Keratinocyte (primary cell): ENCODE results near the gene PLB1. TPM values are rescaled to one million over a fixed set of nuclear protein-coding genes. Genes with fewer than 3 reads are reported as not detected.

Experiments
- DNase-seq: peaks from one replicate; pipeline ENCODE4 v3.0.0-alpha.2; 2011; ENCODE audit warnings: low read depth, missing footprints, low spot score
- FAIRE-seq: peaks from 2 replicates; lab custom pipeline; 2011; peaks lifted over from hg19 to GRCh38; lab: Jason Lieb, UNC
- H2AFZ ChIP-seq: 2 replicates; pipeline ENCODE4 v1.6.0; 2012; ENCODE audit warnings: low read length, control low read depth, inconsistent platforms; ENCODE audit not compliant: control insufficient read depth
- H3K27ac ChIP-seq: 2 replicates; pipeline ENCODE4 v1.5.1; 2011; ENCODE audit warnings: low read length; ENCODE audit not compliant: control insufficient read depth, insufficient read depth
- H3K27me3 ChIP-seq: 3 replicates; pipeline ENCODE4 v1.6.0; 2011; ENCODE audit warnings: low read length; ENCODE audit not compliant: control insufficient read depth, insufficient read depth; ENCODE audit errors: extremely low read depth
- H3K36me3 ChIP-seq, 2 experiments: 2 replicates in 1 of 2; 3 replicates in 1 of 2; pipeline ENCODE4 v1.5.1; 2011; ENCODE audit warnings: low read length in 2 of 2, mild to moderate bottlenecking in 1 of 2; ENCODE audit not compliant: control insufficient read depth in 2 of 2, insufficient read depth in 2 of 2; ENCODE audit errors: extremely low read depth in 1 of 2
- H3K4me1 ChIP-seq: 3 replicates; pipeline ENCODE4 v1.5.1; 2011; ENCODE audit warnings: low read length; ENCODE audit not compliant: control insufficient read depth, insufficient read depth; ENCODE audit errors: extremely low read depth
- H3K4me2 ChIP-seq: 3 replicates; pipeline ENCODE4 v1.6.0; 2011; ENCODE audit warnings: low read depth, low read length; ENCODE audit not compliant: control insufficient read depth, insufficient read depth; ENCODE audit errors: extremely low read depth
- H3K4me3 ChIP-seq, 3 experiments: fragments of 200-600 bp in 1 of 3; sonication (generic) in 1 of 3; 2 replicates in 2 of 3; 3 replicates in 1 of 3; pipeline ENCODE4 v1.5.1; 2011 to 2016; ENCODE audit warnings: low read length in 3 of 3, mild to moderate bottlenecking in 3 of 3, control low read depth in 2 of 3, inconsistent platforms in 1 of 3, low read depth in 1 of 3, mixed read lengths in 1 of 3, mixed run types in 1 of 3, moderate library complexity in 1 of 3; ENCODE audit not compliant: control insufficient read depth in 2 of 3, insufficient read depth in 2 of 3; ENCODE audit errors: extremely low read depth in 1 of 3
- H3K79me2 ChIP-seq: 2 replicates; pipeline ENCODE4 v1.6.0; 2012; ENCODE audit warnings: low read length; ENCODE audit not compliant: control insufficient read depth, insufficient read depth
- H3K9ac ChIP-seq: 3 replicates; pipeline ENCODE4 v1.6.0; 2011; ENCODE audit warnings: low read length; ENCODE audit not compliant: control insufficient read depth, insufficient read depth; ENCODE audit errors: extremely low read depth
- H3K9me1 ChIP-seq: 3 replicates; pipeline ENCODE4 v1.6.0; 2011; ENCODE audit warnings: low read length; ENCODE audit not compliant: control insufficient read depth, insufficient read depth; ENCODE audit errors: extremely low read depth
- H3K9me3 ChIP-seq: 2 replicates; pipeline ENCODE4 v1.5.1; 2012; ENCODE audit warnings: low read depth, low read length; ENCODE audit not compliant: control insufficient read depth
- H4K20me1 ChIP-seq: 3 replicates; pipeline ENCODE4 v1.6.0; 2011; ENCODE audit warnings: low read length; ENCODE audit not compliant: control insufficient read depth, insufficient read depth; ENCODE audit errors: extremely low read depth
- EZH2 ChIP-seq: IDR thresholded peaks from one replicate; pipeline ENCODE4 v1.6.1; 2012; ENCODE audit warnings: inconsistent platforms, mild to moderate bottlenecking, low read length, moderate library complexity
- dilution Hi-C: fragments of 300-500 bp; cut with MboI; formaldehyde crosslinking; loops from one replicate; pipeline ENCODE4 v1.7.0; 2020; ENCODE audit warnings: low sequenced_read_pairs; ENCODE audit not compliant: extremely low pct_ligation_motif_present
- polyA plus RNA-seq, 5 experiments: library from polyadenylated mRNA; depleted of rRNA in 3 of 5; stranded (reverse) in 3 of 5; stranded (forward) in 1 of 5; unstranded in 1 of 5; fragments of >200 nt; gene quantifications; 1 replicate in 1 of 5; 2 replicates in 3 of 5; 3 replicates in 1 of 5; pipeline versions ENCODE4 v1.2.1 to v1.2.3, GENCODE V29; 2011 to 2012; ENCODE audit warnings: missing spikeins in 2 of 5, low read depth in 1 of 5, low replicate concordance in 1 of 5
- TF ChIP-seq, protein P1 (sequence below), 3 experiments: IDR thresholded peaks in 1 of 3; conservative IDR thresholded peaks in 1 of 3; optimal IDR thresholded peaks in 1 of 3; 2 replicates in 2 of 3; 3 replicates in 1 of 3; pipeline versions ENCODE3 to v1.5.1; 2011; ENCODE audit warnings: low read length in 3 of 3, mild to moderate bottlenecking in 3 of 3, moderate library complexity in 2 of 3, control low read depth in 1 of 3, inconsistent platforms in 1 of 3; ENCODE audit not compliant: insufficient read depth in 2 of 3; ENCODE audit errors: extremely low read depth in 1 of 3

The PLB1 gene
- polyA plus RNA-seq, 1 donor (not counting 4 experiments of a cell fraction or from before 2014, with no cell fraction given) = 6.7 TPM

DNA sequence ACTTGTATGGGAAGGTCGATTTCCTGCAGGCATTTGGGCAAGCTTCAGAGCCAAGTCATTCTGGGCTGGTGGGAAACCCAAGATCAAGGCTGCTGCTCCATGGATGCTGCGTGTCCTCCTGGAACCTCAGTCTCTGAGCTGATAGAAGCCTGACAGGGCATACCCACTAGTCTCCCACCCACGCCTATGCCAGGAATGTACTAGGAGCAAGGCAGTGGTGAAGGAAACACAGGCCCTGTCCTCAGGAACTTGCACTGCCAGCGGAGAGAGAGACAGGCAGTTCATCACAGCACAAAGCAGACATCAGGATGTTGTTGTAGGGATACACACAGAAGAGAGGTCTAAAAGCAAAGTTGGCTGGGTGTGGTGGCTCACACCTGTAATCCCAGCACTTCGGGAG is 84.2 kb downstream of the PLB1 start:
- dilution Hi-C loops = no loop called here
- H3K27ac ChIP-seq = no peak overlapping the region
- DNase-seq = no peak
- no peaks in the 10 kb centered on the region for H3K9me3 ChIP-seq
- no peaks in the 10 kb centered on the region for H3K36me3 ChIP-seq
- no peak overlapping the region for H3K9ac ChIP-seq
- no peak overlapping the region for H2AFZ ChIP-seq
- H3K4me3 ChIP-seq = no peak overlapping the region
- H3K4me1 ChIP-seq = peaks cover 24% of the 10 kb centered on the region
- FAIRE-seq = no peak
- TF ChIP-seq, protein P1, sequence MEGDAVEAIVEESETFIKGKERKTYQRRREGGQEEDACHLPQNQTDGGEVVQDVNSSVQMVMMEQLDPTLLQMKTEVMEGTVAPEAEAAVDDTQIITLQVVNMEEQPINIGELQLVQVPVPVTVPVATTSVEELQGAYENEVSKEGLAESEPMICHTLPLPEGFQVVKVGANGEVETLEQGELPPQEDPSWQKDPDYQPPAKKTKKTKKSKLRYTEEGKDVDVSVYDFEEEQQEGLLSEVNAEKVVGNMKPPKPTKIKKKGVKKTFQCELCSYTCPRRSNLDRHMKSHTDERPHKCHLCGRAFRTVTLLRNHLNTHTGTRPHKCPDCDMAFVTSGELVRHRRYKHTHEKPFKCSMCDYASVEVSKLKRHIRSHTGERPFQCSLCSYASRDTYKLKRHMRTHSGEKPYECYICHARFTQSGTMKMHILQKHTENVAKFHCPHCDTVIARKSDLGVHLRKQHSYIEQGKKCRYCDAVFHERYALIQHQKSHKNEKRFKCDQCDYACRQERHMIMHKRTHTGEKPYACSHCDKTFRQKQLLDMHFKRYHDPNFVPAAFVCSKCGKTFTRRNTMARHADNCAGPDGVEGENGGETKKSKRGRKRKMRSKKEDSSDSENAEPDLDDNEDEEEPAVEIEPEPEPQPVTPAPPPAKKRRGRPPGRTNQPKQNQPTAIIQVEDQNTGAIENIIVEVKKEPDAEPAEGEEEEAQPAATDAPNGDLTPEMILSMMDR (optimal IDR thresholded peaks at IDR 0.05 in 1 of 3, IDR thresholded peaks at IDR 0.05 in 1 of 3, conservative IDR thresholded peaks at IDR 0.05 in 1 of 3; ENCODE audit: extremely low read depth in 1 of 3, insufficient read depth in 2 of 3, low read length in 3 of 3) = no peak
- no peak for TF ChIP-seq EZH2
- no peaks in the 10 kb centered on the region for H3K79me2 ChIP-seq
- H4K20me1 ChIP-seq = no peaks in the 10 kb centered on the region
- no peaks in the 10 kb centered on the region for H3K9me1 ChIP-seq
- no peaks in the 10 kb centered on the region for H3K27me3 ChIP-seq
- no peak overlapping the region for H3K4me2 ChIP-seq

DNA sequence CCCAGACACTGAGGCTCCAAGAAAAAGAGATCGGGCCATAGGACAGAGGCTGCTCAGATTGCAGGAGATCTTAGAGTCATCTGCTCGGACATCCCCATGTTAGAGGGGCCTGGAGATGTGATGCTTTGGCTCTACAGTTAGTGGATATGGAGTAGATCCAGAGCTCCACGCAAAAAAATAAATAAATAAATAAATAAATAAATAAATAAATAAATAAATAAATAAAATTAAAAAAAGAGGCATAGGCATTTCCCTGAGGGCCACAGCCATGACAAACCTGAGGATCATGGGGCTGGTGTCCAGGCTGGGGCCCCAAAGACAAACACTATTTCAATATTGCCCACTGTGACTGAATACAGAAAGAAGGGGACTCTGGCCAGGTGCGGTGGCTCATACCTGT is 85.5 kb downstream of the PLB1 start:
- Histone ChIP-seq H3K9me1 (no peaks in the 10 kb centered on the region), H3K4me1 (peaks cover 30% of the 10 kb centered on the region), H3K9ac (no peak overlapping the region), H2AFZ (no peak overlapping the region), H3K9me3 (no peaks in the 10 kb centered on the region), H3K79me2 (no peaks in the 10 kb centered on the region), H3K4me3 (no peak overlapping the region), H3K4me2 (no peak overlapping the region), H3K36me3 (no peaks in the 10 kb centered on the region), H3K27ac (no peak overlapping the region), H4K20me1 (no peaks in the 10 kb centered on the region), H3K27me3 (no peaks in the 10 kb centered on the region)
- TF ChIP-seq, protein P1 (optimal IDR thresholded peaks at IDR 0.05 in 1 of 3, IDR thresholded peaks at IDR 0.05 in 1 of 3, conservative IDR thresholded peaks at IDR 0.05 in 1 of 3; ENCODE audit: extremely low read depth in 1 of 3, insufficient read depth in 2 of 3, low read length in 3 of 3) = no peak
- TF ChIP-seq EZH2 = no peak
- no peak for FAIRE-seq
- dilution Hi-C loops = no loop called here
- DNase-seq = no peak
